Measurements from ENCODE around the gene ULBP2.
"Not testable (repeated sequence)": the region's sequence is repeated elsewhere in the genome, so short reads cannot be mapped to it uniquely, and the experiment has no call there.

GRCh38 chr6:149908480-149908879, 33.3 kb upstream of the ULBP2 start:
- TF ChIP-seq, protein P1, sequence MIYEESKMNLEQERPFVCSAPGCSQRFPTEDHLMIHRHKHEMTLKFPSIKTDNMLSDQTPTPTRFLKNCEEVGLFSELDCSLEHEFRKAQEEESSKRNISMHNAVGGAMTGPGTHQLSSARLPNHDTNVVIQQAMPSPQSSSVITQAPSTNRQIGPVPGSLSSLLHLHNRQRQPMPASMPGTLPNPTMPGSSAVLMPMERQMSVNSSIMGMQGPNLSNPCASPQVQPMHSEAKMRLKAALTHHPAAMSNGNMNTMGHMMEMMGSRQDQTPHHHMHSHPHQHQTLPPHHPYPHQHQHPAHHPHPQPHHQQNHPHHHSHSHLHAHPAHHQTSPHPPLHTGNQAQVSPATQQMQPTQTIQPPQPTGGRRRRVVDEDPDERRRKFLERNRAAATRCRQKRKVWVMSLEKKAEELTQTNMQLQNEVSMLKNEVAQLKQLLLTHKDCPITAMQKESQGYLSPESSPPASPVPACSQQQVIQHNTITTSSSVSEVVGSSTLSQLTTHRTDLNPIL (CRISPR knock-in tag; IDR thresholded peaks at IDR 0.05; ENCODE audit: low read depth), result not testable (repeated sequence)
- not testable (repeated sequence) for TF ChIP-seq ZNF8 (CRISPR knock-in tag; IDR thresholded peaks at IDR 0.05)

All from SK-N-SH treated with all-trans-retinoic acid at 6 μM for 48 hours (cell line).